Measurements from ENCODE around the gene EHMT1.
"Not testable (repeated sequence)": the region's sequence is repeated elsewhere in the genome, so short reads cannot be mapped to it uniquely, and the experiment has no call there.

Gene EHMT1

GRCh38 chr9:137774775-137775386 is 156.1 kb downstream of the EHMT1 start:
- no peak for TF ChIP-seq CTCF (IDR thresholded peaks at IDR 0.05; ENCODE audit: borderline replicate concordance, insufficient read depth, low read depth, low read length)
- H3K4me3 ChIP-seq (ENCODE audit: low read depth, low read length): no peak overlapping the region

GRCh38 chr9:137776306-137776995 is 157.6 kb downstream of the EHMT1 start:
- no peak for TF ChIP-seq CTCF (IDR thresholded peaks at IDR 0.05; ENCODE audit: borderline replicate concordance, insufficient read depth, low read depth, low read length)
- H3K4me3 ChIP-seq (ENCODE audit: low read depth, low read length): no peak overlapping the region

- no peak for TF ChIP-seq CTCF (IDR thresholded peaks at IDR 0.05; ENCODE audit: borderline replicate concordance, insufficient read depth, low read depth, low read length)
- H3K4me3 ChIP-seq (ENCODE audit: low read depth, low read length): no peak overlapping the region
These were observed 159.0 kb downstream of the EHMT1 start for GRCh38 chr9:137777761-137778160.

- no peak for TF ChIP-seq CTCF (IDR thresholded peaks at IDR 0.05; ENCODE audit: borderline replicate concordance, insufficient read depth, low read depth, low read length)
- no peak overlapping the region for H3K4me3 ChIP-seq (ENCODE audit: low read depth, low read length)
These were observed 159.5 kb downstream of the EHMT1 start for GRCh38 chr9:137778336-137778735.

- TF ChIP-seq CTCF (IDR thresholded peaks at IDR 0.05; ENCODE audit: borderline replicate concordance, insufficient read depth, low read depth, low read length): no peak
- H3K4me3 ChIP-seq (ENCODE audit: low read depth, low read length): no peak overlapping the region
These were observed 160.1 kb downstream of the EHMT1 start for GRCh38 chr9:137778914-137779313.

DNA sequence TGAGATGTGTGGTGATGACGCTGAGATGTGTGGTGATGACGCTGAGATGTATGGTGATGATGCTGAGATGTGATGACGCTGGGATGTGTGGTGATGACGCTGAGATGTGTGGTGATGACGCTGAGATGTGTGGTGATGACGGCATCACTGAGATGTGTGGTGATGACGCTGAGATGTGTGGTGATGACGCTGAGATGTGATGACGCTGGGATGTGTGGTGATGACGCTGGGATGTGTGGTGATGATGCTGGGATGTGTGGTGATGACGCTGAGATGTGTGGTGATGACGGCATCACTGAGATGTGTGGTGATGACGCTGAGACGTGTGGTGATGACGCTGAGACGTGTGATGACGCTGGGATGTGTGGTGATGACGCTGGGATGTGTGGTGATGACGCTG is 161.2 kb downstream of the EHMT1 start:
- H3K4me3 ChIP-seq (ENCODE audit: low read depth, low read length): not testable (repeated sequence)

DNA sequence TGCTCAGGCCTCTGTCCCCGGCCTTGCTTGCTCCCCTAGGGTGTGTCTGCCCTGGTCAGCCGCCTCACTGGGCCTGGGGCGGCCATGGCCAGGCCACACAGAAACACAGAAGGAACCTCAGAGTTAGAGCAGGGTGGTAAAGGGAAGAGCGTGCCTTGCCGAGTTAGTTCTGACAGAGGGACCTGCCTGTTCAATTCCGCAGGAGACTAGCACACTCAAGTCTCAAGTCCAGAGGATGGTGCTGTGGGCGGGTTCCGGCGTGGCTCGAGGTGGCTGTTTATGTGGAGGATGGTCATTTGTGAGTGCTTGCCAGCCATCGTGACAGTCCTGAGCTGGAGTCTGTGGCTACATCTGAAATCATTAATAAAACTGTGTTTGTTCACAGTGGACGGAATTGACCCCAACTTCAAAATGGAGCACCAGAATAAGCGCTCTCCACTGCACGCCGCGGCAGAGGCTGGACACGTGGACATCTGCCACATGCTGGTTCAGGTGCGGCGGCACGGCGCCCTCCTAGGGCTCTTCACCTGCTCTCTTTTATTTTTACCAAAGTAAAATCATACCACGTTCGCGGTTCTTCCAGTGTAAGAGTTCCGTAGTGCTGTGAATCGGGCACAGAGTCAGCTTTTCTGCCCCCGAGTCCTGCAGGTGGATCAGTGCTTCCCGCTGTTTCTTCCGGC is 163.2 kb downstream of the EHMT1 start:
- no peak for TF ChIP-seq CTCF (IDR thresholded peaks at IDR 0.05; ENCODE audit: borderline replicate concordance, insufficient read depth, low read depth, low read length)
- H3K4me3 ChIP-seq (ENCODE audit: low read depth, low read length): no peak overlapping the region

Data from GM12875 (cell line).